Measurements from ENCODE around the gene TBRG4. TPM values are rescaled to one million over a fixed set of nuclear protein-coding genes. Genes with fewer than 3 reads are reported as not detected.

The TBRG4 gene
- total and polyA plus RNA-seq, 2 donors (not counting 3 experiments of a cell fraction or from before 2014, with no cell fraction given) = 43.7 to 56.7 TPM

DNA sequence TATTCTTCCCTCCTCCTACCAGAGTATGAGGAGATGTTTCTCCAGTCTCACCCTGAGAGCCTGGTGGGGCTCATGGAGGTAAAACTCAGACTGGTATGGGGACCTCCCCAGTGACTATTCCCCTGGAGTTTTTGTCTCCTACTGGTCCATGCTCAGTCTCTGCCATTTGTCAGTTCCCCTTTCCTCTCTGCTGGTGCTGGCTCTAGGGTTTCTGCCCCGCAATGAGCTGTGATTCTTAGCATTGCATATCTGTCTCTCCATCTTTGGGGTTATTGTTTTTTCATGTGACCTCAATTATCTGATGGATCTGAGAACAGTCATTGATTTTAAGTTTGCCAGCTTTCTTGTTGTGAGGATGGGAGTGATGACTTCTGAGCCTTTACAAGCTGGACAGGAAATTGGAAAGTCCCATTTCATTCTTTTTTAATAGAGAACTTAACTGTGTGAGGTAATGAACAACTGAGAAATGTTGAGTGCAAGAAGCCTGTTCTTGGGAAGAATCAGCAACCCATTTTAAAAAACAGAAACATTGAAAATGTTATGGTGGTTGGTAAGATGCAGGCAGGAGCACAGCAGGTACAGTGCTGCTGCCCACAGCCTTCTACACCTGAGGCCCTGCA, 49.6 kb downstream of the TBRG4 start:
- dilution Hi-C loops (cut with MboI; ENCODE audit: extremely low pct_ligation_motif_present, low sequenced_read_pairs) = no loop called here
- intact Hi-C loops (cut with micrococcal nuclease) = no loop called here

More for the DNA sequence above, 49.6 kb downstream of the TBRG4 start:
- BruUV-seq (replicated peaks) = no TSS peak
- Histone ChIP-seq H3K27ac (ENCODE audit: insufficient read depth, low read depth, low read length) (no peak overlapping the region), H3K79me2 (ENCODE audit: control insufficient read depth, insufficient read depth, low read length) (peaks cover 21% of the 10 kb centered on the region), H3K4me3 (replicated peaks in 1 of 3; ENCODE audit: insufficient read depth in 1 of 3, low read depth in 1 of 3, low read length in 3 of 3) (no peak overlapping the region), H3K9me3 (replicated peaks; ENCODE audit: control insufficient read depth, insufficient read depth, low read length) (no peaks in the 10 kb centered on the region), H2AFZ (ENCODE audit: low read depth, low read length) (no peak overlapping the region), H3K36me3 (ENCODE audit: control insufficient read depth in 2 of 2, extremely low read depth in 1 of 2, insufficient read depth in 2 of 2, low read length in 2 of 2) (peaks cover 0 to 5% of the 10 kb centered on the region in 2 experiments), H3K27me3 (ENCODE audit: control insufficient read depth in 2 of 2, insufficient read depth in 2 of 2, low read length in 2 of 2) (no peaks in the 10 kb centered on the region), H3K4me1 (ENCODE audit: control insufficient read depth, extremely low read depth, insufficient read depth, low read length) (no peaks in the 10 kb centered on the region), H3K9ac (replicated peaks; ENCODE audit: extremely low read depth, insufficient read depth, low read length) (no peak overlapping the region), H4K20me1 (replicated peaks; ENCODE audit: control insufficient read depth, extremely low read depth, insufficient read depth, low read length) (peaks cover 2% of the 10 kb centered on the region), H3K9me1 (replicated peaks; ENCODE audit: control insufficient read depth, extremely low read depth, insufficient read depth, low read length) (no peaks in the 10 kb centered on the region), H3K4me2 (ENCODE audit: insufficient read depth, low read length) (no peak overlapping the region)
- no peak for DNase-seq (ENCODE audit: low read depth, low spot score)
- no peak for FAIRE-seq
- POLR2A ChIA-PET = no interaction called here
- CTCF ChIA-PET = interaction anchor here (0.9 to 1.2 kb wide), 2 partner anchors 74 to 88 kb away, joined by 3 read pairs; no protein-coding TSS in a partner anchor
- TF ChIP-seq GATA2 (IDR thresholded peaks at IDR 0.05; ENCODE audit: insufficient read depth, insufficient read length, low read depth, low read length) (no peak), POLR2AphosphoS5 (IDR thresholded peaks at IDR 0.05; ENCODE audit: insufficient read depth, low read depth, low read length) (no peak), JUN (IDR thresholded peaks at IDR 0.05; ENCODE audit: borderline replicate concordance, insufficient read depth, insufficient read length, low read depth) (no peak), CTCF (IDR thresholded peaks at IDR 0.05; ENCODE audit: extremely low read depth in 1 of 2, insufficient read depth in 1 of 2, low read depth in 1 of 2, low read length in 2 of 2) (no peak), MAX (IDR thresholded peaks at IDR 0.05; ENCODE audit: insufficient read depth, insufficient read length) (no peak), MYC (IDR thresholded peaks at IDR 0.05; ENCODE audit: low read depth, low read length) (no peak), FOS (IDR thresholded peaks at IDR 0.05; ENCODE audit: borderline replicate concordance, insufficient read depth, low read length) (no peak), POLR2A (IDR thresholded peaks at IDR 0.05; ENCODE audit: low read depth, low read length) (no peak), EZH2 (IDR thresholded peaks at IDR 0.05; ENCODE audit: borderline replicate concordance, low read depth, low read length, severe bottlenecking) (no peak)
